Neural cell (in vitro differentiated cells): ENCODE data around the gene PDE6D.

Source experiments
- EP300 ChIP-seq: fragments of 450-650 bp; conservative IDR thresholded peaks from 2 replicates; pipeline ENCODE4 v1.6.1; 2014; ENCODE audit warnings: antibody characterized with exemption, mild to moderate bottlenecking, moderate library complexity; ENCODE audit not compliant: poor library complexity, severe bottlenecking
- EZH2 ChIP-seq: fragments of 200-600, 300-800 bp; shearing (Covaris generic), sonication (generic); IDR thresholded peaks from 2 replicates; pipeline ENCODE4 v1.6.1; 2014; ENCODE audit warnings: antibody characterized with exemption, low read length, borderline replicate concordance, mild to moderate bottlenecking; ENCODE audit not compliant: insufficient read depth, poor library complexity, severe bottlenecking
- MXI1 ChIP-seq: fragments of 450-650 bp; conservative IDR thresholded peaks from 2 replicates; pipeline ENCODE4 v1.6.1; 2014; ENCODE audit warnings: antibody characterized with exemption, mild to moderate bottlenecking; ENCODE audit not compliant: poor library complexity, severe bottlenecking
- POLR2AphosphoS5 ChIP-seq: IDR thresholded peaks from 2 replicates; pipeline ENCODE4 v1.6.1; 2012
- RAD21 ChIP-seq: fragments of 450-650 bp; conservative IDR thresholded peaks from 2 replicates; pipeline ENCODE4 v1.6.1; 2014; ENCODE audit warnings: antibody characterized with exemption, mild to moderate bottlenecking, moderate library complexity
- SMC3 ChIP-seq: fragments of 450-650 bp; conservative IDR thresholded peaks from 2 replicates; pipeline ENCODE4 v1.6.1; 2014; ENCODE audit warnings: antibody characterized with exemption, mild to moderate bottlenecking, moderate library complexity; ENCODE audit not compliant: poor library complexity
- TAF1 ChIP-seq: IDR thresholded peaks from 2 replicates; pipeline ENCODE4 v1.6.1; 2012; ENCODE audit warnings: low read depth
- TF ChIP-seq, protein P1 (sequence below): fragments of 450-650 bp; IDR thresholded peaks from 2 replicates; pipeline ENCODE4 v1.5.1; 2014; ENCODE audit warnings: antibody characterized with exemption, mild to moderate bottlenecking, moderate library complexity; ENCODE audit not compliant: poor library complexity, severe bottlenecking
- TF ChIP-seq, protein P2 (sequence below): IDR thresholded peaks from 2 replicates; pipeline ENCODE4 v1.6.1; 2012; ENCODE audit warnings: borderline replicate concordance

DNA sequence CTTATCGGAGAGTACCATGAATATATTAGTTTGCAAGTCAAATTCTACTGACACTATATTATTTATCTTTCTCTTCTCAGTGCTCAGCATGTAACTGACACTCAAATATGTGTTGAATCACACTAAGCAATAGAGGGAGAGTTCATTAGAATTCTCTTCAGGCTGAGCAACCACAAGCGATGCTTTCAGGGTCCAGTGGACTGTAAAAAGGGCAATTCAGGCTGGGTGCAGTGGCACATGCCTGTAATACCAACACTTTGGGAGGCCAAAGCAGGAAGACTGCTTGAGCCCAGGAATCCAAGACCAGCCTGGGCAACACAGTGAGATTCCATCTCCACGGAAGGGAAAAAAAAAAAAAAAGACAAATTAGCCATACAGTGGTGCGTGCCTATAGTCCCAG is 16.3 kb downstream of the PDE6D start:
- TF ChIP-seq, protein P1, sequence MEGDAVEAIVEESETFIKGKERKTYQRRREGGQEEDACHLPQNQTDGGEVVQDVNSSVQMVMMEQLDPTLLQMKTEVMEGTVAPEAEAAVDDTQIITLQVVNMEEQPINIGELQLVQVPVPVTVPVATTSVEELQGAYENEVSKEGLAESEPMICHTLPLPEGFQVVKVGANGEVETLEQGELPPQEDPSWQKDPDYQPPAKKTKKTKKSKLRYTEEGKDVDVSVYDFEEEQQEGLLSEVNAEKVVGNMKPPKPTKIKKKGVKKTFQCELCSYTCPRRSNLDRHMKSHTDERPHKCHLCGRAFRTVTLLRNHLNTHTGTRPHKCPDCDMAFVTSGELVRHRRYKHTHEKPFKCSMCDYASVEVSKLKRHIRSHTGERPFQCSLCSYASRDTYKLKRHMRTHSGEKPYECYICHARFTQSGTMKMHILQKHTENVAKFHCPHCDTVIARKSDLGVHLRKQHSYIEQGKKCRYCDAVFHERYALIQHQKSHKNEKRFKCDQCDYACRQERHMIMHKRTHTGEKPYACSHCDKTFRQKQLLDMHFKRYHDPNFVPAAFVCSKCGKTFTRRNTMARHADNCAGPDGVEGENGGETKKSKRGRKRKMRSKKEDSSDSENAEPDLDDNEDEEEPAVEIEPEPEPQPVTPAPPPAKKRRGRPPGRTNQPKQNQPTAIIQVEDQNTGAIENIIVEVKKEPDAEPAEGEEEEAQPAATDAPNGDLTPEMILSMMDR: no peak
- TF ChIP-seq EP300: no peak
- TF ChIP-seq RAD21: no peak
- no peak for TF ChIP-seq SMC3
- TF ChIP-seq, protein P2, sequence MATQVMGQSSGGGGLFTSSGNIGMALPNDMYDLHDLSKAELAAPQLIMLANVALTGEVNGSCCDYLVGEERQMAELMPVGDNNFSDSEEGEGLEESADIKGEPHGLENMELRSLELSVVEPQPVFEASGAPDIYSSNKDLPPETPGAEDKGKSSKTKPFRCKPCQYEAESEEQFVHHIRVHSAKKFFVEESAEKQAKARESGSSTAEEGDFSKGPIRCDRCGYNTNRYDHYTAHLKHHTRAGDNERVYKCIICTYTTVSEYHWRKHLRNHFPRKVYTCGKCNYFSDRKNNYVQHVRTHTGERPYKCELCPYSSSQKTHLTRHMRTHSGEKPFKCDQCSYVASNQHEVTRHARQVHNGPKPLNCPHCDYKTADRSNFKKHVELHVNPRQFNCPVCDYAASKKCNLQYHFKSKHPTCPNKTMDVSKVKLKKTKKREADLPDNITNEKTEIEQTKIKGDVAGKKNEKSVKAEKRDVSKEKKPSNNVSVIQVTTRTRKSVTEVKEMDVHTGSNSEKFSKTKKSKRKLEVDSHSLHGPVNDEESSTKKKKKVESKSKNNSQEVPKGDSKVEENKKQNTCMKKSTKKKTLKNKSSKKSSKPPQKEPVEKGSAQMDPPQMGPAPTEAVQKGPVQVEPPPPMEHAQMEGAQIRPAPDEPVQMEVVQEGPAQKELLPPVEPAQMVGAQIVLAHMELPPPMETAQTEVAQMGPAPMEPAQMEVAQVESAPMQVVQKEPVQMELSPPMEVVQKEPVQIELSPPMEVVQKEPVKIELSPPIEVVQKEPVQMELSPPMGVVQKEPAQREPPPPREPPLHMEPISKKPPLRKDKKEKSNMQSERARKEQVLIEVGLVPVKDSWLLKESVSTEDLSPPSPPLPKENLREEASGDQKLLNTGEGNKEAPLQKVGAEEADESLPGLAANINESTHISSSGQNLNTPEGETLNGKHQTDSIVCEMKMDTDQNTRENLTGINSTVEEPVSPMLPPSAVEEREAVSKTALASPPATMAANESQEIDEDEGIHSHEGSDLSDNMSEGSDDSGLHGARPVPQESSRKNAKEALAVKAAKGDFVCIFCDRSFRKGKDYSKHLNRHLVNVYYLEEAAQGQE: no peak
- TF ChIP-seq EZH2: no peak
- no peak for TF ChIP-seq POLR2AphosphoS5
- no peak for TF ChIP-seq TAF1
- no peak for TF ChIP-seq MXI1
